ENCODE measurements around the gene KRT34. TPM values are rescaled to one million over a fixed set of nuclear protein-coding genes. Genes with fewer than 3 reads are reported as not detected.
"Not testable (repeated sequence)": the region's sequence is repeated elsewhere in the genome, so short reads cannot be mapped to it uniquely, and the experiment has no call there.

KRT34 gene
- total RNA-seq, result not detected
- long read RNA-seq, result 0 reads

- DNase-seq (ENCODE audit: low spot score), result not testable (repeated sequence)
Observed at GRCh38 chr17:41381943-41382342, at the start of gene KRT34. Gene KRT34 (minus strand): TSS chr17:41382306. CDS start chr17:41382246, 60 bp downstream.

- DNase-seq (ENCODE audit: low spot score), result not testable (repeated sequence)
Observed at GRCh38 chr17:41430376-41430775, 48.3 kb upstream of the KRT34 start.

DNA sequence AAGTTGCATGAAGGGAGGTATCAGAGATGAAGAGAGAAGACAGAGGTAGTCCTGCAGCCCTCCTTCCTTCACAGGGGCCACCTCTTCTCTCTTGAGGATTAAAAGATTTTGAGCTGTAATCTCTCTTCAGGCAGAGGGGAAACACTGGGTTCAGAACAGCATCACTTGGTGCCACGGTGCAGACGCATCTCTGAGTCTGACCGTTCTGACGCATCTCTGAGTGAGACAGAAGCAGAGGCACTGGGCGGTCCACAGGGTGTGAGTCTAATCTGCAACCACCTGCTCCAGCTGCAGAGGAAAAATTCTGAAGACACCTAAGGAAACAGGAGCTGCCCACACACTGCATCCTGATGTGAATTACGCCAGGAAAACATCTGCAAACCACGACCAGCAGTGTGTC, 47.6 kb upstream of the KRT34 start:
- no peak for DNase-seq (ENCODE audit: low spot score)

GRCh38 chr17:41428591-41429291, 46.6 kb upstream of the KRT34 start:
- no peak for DNase-seq (ENCODE audit: low spot score)

GRCh38 chr17:41424111-41424635, 42.1 kb upstream of the KRT34 start, which contains the start of gene KRT37:
Gene KRT37 (minus strand): TSS chr17:41424585. CDS start chr17:41424523, 62 bp downstream.
- DNase-seq (ENCODE audit: low spot score), result no peak

DNA sequence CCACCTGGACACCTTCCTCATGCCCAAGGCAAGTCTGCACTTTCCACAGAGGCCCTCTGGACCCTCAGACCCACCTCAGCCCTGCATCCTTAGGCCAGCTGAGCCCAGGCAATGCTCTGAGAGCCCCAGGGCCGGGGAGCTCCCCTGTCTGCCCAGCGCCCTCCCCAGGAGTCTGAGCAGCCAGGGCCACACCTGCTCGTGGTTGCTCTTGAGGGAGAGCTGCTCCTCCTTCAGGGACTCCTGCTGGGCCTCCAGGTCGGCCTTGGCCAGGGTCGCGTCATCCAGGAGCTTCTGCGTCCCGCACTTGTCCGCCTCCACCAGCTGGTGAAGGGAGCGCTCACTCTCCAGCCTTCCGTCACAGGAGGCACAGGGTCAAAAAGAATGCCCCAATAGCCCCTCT, 40.5 kb upstream of the KRT34 start:
- DNase-seq (ENCODE audit: low spot score), result not testable (repeated sequence)

GRCh38 chr17:41421617-41422016, 39.5 kb upstream of the KRT34 start:
- no peak for DNase-seq (ENCODE audit: low spot score)

GRCh38 chr17:41421116-41421515, 39.0 kb upstream of the KRT34 start:
- no peak for DNase-seq (ENCODE audit: low spot score)

- no peak for DNase-seq (ENCODE audit: low spot score)
Observed at GRCh38 chr17:41420134-41420533, 38.0 kb upstream of the KRT34 start.

DNA sequence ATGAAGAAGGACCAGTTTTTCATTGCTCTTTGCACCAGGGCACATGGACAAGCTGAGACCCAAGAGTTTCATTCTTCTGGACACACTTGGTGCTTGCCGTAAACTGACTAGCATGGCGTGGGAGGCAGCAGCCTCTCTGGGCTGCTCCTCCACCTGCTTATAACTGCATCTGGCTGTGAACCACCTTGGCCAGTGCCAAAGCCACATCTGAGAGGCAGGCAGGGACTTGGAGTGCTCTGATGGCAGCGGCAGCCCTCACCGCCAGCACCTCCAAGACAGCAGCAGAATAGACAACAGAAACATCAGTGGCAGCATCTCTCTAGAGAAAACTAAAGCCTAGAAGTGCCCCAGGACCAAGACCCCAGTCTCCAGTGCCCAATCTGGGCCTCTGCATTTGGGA, 37.6 kb upstream of the KRT34 start:
- no peak for DNase-seq (ENCODE audit: low spot score)

- no peak for DNase-seq (ENCODE audit: low spot score)
Observed at GRCh38 chr17:41418116-41418860, 36.2 kb upstream of the KRT34 start.

- no peak for DNase-seq (ENCODE audit: low spot score)
Observed at GRCh38 chr17:41417576-41418015, 35.5 kb upstream of the KRT34 start.

GRCh38 chr17:41417127-41417526, 35.0 kb upstream of the KRT34 start:
- DNase-seq (ENCODE audit: low spot score), result no peak

GRCh38 chr17:41416479-41416878, 34.4 kb upstream of the KRT34 start:
- no peak for DNase-seq (ENCODE audit: low spot score)

DNA sequence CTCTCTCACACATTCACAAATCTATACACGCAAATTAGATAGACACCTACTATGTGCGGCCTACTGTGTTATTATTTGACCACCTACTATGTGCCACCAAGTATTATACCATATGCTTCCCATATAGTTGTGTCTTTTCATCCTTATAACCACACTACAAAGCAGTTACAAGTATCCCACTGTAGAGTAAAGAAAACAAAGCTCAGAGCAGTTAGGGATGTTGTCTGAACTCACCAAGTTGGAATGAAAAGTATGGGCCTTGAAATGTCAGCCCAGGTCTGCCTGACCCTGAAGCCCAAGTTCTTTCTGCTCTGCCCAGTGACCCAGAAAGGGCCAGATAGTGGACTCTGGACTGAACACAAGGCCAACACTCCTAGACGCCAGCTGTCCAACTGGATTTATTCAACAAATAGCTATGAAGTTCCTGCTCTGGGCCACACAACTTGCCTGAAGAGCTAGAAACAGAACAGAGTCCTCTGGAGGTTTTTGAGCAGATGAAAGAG, 33.8 kb upstream of the KRT34 start:
- no peak for DNase-seq (ENCODE audit: low spot score)

GRCh38 chr17:41415411-41415810, 33.3 kb upstream of the KRT34 start:
- no peak for DNase-seq (ENCODE audit: low spot score)

DNA sequence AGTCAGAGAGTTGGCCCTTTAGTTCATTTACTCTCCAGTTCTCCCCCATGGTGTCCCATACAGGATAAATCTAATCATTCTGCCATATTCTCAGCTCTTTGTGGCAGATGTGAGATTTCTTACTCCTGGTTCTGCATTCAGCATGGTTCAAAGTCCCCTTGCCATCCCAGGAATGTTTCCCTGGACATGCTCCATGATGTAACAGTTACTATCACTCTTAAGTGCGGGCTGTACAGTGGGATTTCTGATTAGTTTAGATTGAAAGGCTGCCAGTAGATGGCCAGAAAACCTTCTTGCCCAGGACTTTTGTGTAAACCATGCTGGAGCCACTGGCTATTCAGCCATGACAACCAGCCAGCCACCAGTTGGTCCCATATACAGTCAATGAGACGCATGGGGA, 31.9 kb upstream of the KRT34 start:
- DNase-seq (ENCODE audit: low spot score), result no peak

- no peak for DNase-seq (ENCODE audit: low spot score)
Observed at GRCh38 chr17:41413353-41413957, 31.3 kb upstream of the KRT34 start.

GRCh38 chr17:41411072-41411840, 29.1 kb upstream of the KRT34 start:
- no peak for DNase-seq (ENCODE audit: low spot score)

DNA sequence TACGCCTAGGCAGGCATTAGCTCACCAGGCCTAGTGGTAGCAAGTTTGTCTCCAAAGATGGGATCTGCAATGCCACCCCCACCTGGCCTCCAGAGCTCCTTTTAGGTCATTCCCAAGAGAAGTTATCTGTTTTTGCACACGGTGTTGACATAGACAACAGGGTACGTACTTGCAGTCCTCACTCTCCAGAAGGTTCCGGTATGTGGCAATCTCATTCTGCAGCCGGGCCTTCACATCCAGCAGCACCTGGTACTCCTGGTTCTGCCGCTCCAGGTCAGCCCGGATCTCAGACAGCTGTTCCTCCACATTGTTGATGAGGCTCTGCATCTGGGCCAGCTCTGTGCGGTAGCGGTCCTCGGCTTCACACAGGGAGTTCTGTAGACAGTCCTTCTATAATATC, 25.1 kb upstream of the KRT34 start:
- no peak for DNase-seq (ENCODE audit: low spot score)

DNA sequence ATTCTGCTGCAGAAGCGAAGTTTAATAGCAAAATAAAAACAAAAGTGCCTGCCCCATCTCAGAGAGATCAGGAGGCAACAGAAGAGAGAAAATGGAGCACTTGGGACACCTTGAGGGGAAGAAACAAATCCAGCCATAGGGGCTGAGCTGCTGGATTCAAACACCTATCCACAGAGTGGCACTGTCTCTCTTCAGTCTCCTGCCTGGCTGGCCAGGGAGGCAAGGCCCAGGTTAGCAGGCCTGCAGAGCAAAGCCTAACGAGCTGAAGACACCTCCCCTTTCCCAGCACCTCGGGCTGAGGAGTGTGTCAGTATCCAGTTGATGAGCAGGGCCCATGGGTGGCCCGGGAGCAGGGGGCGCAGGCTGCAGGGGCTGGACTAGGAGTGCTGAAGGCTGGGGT, 24.1 kb upstream of the KRT34 start:
- no peak for DNase-seq (ENCODE audit: low spot score)

Data from mesenteric fat pad (tissue), 1 donor.